ENCODE measurements around the gene ZKSCAN8. TPM values are rescaled to one million over a fixed set of nuclear protein-coding genes. Genes with fewer than 3 reads are reported as not detected.

ZKSCAN8 gene
- total RNA-seq, 1 donor = 25.7 TPM

DNA sequence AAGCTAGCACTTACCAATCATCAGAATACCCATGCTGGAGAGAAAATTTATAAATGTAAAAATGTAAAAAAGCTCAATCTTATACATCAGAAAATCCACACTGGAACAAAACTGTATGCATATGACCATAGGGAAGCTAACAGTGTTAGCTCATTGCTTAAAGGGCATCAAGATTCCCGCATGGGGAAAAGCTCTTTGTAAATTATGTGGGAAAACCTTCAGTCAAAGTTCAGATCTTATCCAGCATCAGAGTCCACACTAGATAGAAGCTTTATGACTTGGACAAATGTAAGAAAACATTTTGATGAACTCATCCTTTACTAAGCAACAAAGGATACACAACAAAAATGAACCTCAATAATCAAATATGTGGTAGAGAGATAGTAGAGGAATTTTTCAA is 34.7 kb downstream of the ZKSCAN8 start:
- Histone ChIP-seq H3K79me2 (ENCODE audit: insufficient read depth, low read length) (no peaks in the 10 kb centered on the region), H3K9me3 (ENCODE audit: low read depth, low read length) (no peaks in the 10 kb centered on the region), H4K20me1 (ENCODE audit: insufficient read depth, low read length) (no peaks in the 10 kb centered on the region), H3K36me3 (ENCODE audit: insufficient read depth, low read length) (no peaks in the 10 kb centered on the region), H3K27me3 (ENCODE audit: insufficient read depth, low read length) (no peaks in the 10 kb centered on the region), H3K4me3 (ENCODE audit: insufficient read depth, low read length) (no peak overlapping the region), H3K27ac (ENCODE audit: low read depth, low read length) (no peak overlapping the region), H2AFZ (ENCODE audit: low read length) (no peak overlapping the region), H3K4me2 (ENCODE audit: insufficient read depth, low read length) (no peak overlapping the region), H3K4me1 (ENCODE audit: insufficient read depth, low read length) (no peaks in the 10 kb centered on the region)
- no peak for DNase-seq (ENCODE audit: insufficient read length, low spot score, missing footprints)
- TF ChIP-seq, protein P1, sequence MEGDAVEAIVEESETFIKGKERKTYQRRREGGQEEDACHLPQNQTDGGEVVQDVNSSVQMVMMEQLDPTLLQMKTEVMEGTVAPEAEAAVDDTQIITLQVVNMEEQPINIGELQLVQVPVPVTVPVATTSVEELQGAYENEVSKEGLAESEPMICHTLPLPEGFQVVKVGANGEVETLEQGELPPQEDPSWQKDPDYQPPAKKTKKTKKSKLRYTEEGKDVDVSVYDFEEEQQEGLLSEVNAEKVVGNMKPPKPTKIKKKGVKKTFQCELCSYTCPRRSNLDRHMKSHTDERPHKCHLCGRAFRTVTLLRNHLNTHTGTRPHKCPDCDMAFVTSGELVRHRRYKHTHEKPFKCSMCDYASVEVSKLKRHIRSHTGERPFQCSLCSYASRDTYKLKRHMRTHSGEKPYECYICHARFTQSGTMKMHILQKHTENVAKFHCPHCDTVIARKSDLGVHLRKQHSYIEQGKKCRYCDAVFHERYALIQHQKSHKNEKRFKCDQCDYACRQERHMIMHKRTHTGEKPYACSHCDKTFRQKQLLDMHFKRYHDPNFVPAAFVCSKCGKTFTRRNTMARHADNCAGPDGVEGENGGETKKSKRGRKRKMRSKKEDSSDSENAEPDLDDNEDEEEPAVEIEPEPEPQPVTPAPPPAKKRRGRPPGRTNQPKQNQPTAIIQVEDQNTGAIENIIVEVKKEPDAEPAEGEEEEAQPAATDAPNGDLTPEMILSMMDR (IDR thresholded peaks at IDR 0.05; ENCODE audit: extremely low read depth, low read depth, low read length) = no peak

DNA sequence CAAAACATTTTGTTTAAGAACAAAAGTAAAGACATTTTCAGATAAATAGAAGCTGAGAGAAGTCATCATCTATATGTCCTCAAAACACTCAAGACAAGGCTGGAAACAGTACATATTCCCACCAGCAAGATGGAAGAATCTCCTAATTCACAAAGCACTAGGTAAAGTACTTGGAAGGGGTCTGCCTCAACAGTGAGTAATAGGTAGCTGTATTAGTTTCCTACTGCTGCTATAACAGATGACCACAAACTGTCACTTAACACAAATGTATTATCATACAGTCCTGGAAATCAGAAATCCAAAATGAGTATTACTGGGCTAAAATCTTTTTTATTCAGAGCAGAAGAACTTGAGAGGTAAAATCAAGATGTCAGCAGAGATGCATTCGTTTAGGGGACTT is 40.6 kb downstream of the ZKSCAN8 start:
- no peak overlapping the region for H3K4me3 ChIP-seq (ENCODE audit: insufficient read depth, low read length)
- H4K20me1 ChIP-seq (ENCODE audit: insufficient read depth, low read length) = no peaks in the 10 kb centered on the region
- no peaks in the 10 kb centered on the region for H3K27me3 ChIP-seq (ENCODE audit: insufficient read depth, low read length)
- no peaks in the 10 kb centered on the region for H3K4me1 ChIP-seq (ENCODE audit: insufficient read depth, low read length)
- H3K27ac ChIP-seq (ENCODE audit: low read depth, low read length) = no peak overlapping the region
- H2AFZ ChIP-seq (ENCODE audit: low read length) = no peak overlapping the region
- no peaks in the 10 kb centered on the region for H3K79me2 ChIP-seq (ENCODE audit: insufficient read depth, low read length)
- TF ChIP-seq, protein P1 (IDR thresholded peaks at IDR 0.05; ENCODE audit: extremely low read depth, low read depth, low read length) = no peak
- H3K9me3 ChIP-seq (ENCODE audit: low read depth, low read length) = peaks cover under 1% of the 10 kb centered on the region
- DNase-seq (ENCODE audit: insufficient read length, low spot score, missing footprints) = no peak
- H3K4me2 ChIP-seq (ENCODE audit: insufficient read depth, low read length) = no peak overlapping the region
- no peaks in the 10 kb centered on the region for H3K36me3 ChIP-seq (ENCODE audit: insufficient read depth, low read length)

DNA sequence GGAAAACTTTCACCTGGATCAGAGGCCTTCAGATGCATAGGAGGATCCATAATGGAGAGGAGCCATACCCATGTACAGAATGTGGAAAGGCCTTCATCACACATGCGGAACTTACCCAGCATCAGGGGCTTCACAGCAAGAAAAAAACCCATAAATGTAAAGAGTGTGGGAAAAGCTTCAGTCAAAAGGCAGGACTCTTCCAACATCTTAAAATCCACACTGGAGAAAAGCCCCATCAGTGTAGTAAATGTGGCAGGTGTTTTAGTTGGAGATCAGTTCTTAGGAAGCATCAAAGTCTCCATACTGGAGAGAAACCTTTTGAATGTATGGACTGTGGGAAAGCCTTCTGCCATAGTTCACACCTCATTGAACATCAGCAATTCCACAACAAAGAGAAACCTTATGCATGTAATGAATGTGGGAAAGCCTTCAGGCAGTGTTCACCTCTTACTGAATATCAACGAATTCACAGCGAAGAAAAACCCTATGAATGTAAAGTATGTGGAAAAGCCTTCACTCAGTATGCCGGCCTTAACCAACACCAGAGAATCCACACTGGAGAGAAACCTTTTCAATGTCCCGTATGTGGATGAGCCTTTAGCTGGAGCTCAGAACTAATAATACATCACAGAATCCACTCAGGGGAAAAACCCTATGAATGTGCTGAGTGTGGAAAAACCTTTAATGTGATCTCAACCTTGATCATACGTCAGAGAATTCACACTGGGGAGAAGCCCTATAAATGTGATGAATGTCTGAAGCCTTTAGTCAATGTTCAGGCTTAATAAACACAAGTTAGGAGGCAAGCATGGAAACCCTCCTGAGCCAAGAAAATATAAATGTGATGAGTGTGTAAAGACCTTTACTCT is 46.7 kb downstream of the ZKSCAN8 start:
- Histone ChIP-seq H3K4me2 (ENCODE audit: insufficient read depth, low read length) (no peak overlapping the region), H3K9me3 (ENCODE audit: low read depth, low read length) (peaks cover 22% of the 10 kb centered on the region), H2AFZ (ENCODE audit: low read length) (no peak overlapping the region), H3K4me3 (ENCODE audit: insufficient read depth, low read length) (no peak overlapping the region), H3K27ac (ENCODE audit: low read depth, low read length) (no peak overlapping the region), H3K4me1 (ENCODE audit: insufficient read depth, low read length) (no peaks in the 10 kb centered on the region), H3K79me2 (ENCODE audit: insufficient read depth, low read length) (no peaks in the 10 kb centered on the region), H3K27me3 (ENCODE audit: insufficient read depth, low read length) (no peaks in the 10 kb centered on the region), H3K36me3 (ENCODE audit: insufficient read depth, low read length) (no peaks in the 10 kb centered on the region), H4K20me1 (ENCODE audit: insufficient read depth, low read length) (no peaks in the 10 kb centered on the region)
- TF ChIP-seq, protein P1 (IDR thresholded peaks at IDR 0.05; ENCODE audit: extremely low read depth, low read depth, low read length) = no peak
- peak; percentile 52 for DNase-seq (ENCODE audit: insufficient read length, low spot score, missing footprints)

DNA sequence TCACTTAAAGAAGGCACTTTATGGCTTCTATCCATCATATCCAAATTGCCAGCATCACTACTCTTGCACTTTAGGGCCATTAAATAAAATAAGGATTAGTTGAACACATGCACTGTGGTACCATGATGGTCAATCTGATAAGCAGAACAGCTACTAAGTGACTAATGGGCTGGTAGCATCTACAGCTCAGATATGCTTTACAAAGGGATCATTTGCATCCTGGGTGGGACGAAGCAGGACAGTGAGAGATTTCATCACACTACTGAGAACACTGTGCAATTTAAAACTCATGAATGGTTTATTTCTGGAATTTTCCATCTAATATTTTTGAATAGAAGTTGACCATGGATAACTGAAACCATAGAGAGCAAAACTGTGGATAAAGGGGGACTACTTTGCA is 58.3 kb downstream of the ZKSCAN8 start:
- Histone ChIP-seq H3K27me3 (ENCODE audit: insufficient read depth, low read length) (peaks cover 4% of the 10 kb centered on the region), H3K79me2 (ENCODE audit: insufficient read depth, low read length) (no peaks in the 10 kb centered on the region), H3K4me3 (ENCODE audit: insufficient read depth, low read length) (no peak overlapping the region), H3K27ac (ENCODE audit: low read depth, low read length) (no peak overlapping the region), H3K4me2 (ENCODE audit: insufficient read depth, low read length) (no peak overlapping the region), H2AFZ (ENCODE audit: low read length) (no peak overlapping the region), H3K4me1 (ENCODE audit: insufficient read depth, low read length) (no peaks in the 10 kb centered on the region), H3K36me3 (ENCODE audit: insufficient read depth, low read length) (no peaks in the 10 kb centered on the region), H4K20me1 (ENCODE audit: insufficient read depth, low read length) (no peaks in the 10 kb centered on the region), H3K9me3 (ENCODE audit: low read depth, low read length) (no peaks in the 10 kb centered on the region)
- TF ChIP-seq, protein P1 (IDR thresholded peaks at IDR 0.05; ENCODE audit: extremely low read depth, low read depth, low read length) = no peak
- no peak for DNase-seq (ENCODE audit: insufficient read length, low spot score, missing footprints)
